GM10266 (cell line): ENCODE results near the gene LONRF2.
A peak's percentile ranks its signal among the peaks of the same experiment; 100 is the strongest.

ENCODE experiments used
- DNase-seq: peaks from one replicate; pipeline ENCODE4 v3.0.0; 2012; ENCODE audit errors: extremely low spot score
- TF ChIP-seq, protein P1 (sequence below): IDR thresholded peaks from 2 replicates; pipeline ENCODE4 v1.5.1; 2012; ENCODE audit warnings: mild to moderate bottlenecking, low read depth; ENCODE audit not compliant: control insufficient read depth, insufficient read depth; ENCODE audit errors: missing control alignments

The LONRF2 gene

GRCh38 chr2:100235581-100235980, 86.7 kb downstream of the LONRF2 start:
- TF ChIP-seq, protein P1, sequence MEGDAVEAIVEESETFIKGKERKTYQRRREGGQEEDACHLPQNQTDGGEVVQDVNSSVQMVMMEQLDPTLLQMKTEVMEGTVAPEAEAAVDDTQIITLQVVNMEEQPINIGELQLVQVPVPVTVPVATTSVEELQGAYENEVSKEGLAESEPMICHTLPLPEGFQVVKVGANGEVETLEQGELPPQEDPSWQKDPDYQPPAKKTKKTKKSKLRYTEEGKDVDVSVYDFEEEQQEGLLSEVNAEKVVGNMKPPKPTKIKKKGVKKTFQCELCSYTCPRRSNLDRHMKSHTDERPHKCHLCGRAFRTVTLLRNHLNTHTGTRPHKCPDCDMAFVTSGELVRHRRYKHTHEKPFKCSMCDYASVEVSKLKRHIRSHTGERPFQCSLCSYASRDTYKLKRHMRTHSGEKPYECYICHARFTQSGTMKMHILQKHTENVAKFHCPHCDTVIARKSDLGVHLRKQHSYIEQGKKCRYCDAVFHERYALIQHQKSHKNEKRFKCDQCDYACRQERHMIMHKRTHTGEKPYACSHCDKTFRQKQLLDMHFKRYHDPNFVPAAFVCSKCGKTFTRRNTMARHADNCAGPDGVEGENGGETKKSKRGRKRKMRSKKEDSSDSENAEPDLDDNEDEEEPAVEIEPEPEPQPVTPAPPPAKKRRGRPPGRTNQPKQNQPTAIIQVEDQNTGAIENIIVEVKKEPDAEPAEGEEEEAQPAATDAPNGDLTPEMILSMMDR: no peak
- no peak for DNase-seq

- peak; percentile 26 for DNase-seq
- TF ChIP-seq, protein P1: no peak
Measured at GRCh38 chr2:100235098-100235497, 87.2 kb downstream of the LONRF2 start.

DNA sequence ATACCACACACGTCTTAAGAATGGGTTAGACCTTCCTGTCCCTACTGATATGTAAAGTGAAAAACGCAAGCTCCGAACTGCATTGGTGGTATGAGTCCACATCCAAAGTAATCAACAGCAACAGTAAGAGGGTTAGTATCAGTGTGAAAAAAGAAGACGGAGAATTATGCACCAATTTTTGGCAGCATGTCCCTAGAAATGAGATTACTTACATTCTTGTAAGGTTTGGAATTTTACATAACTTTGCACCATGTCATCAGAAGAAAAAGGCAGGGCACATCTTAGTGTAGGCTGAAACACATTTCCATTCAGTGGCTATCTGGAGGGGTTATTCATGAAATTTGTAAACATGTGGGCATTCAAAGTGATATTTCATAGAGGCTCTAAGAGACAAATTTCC, 88.2 kb downstream of the LONRF2 start:
- no peak for DNase-seq
- TF ChIP-seq, protein P1: no peak

GRCh38 chr2:100233061-100233460, 89.2 kb downstream of the LONRF2 start:
- TF ChIP-seq, protein P1: no peak
- DNase-seq: no peak

DNA sequence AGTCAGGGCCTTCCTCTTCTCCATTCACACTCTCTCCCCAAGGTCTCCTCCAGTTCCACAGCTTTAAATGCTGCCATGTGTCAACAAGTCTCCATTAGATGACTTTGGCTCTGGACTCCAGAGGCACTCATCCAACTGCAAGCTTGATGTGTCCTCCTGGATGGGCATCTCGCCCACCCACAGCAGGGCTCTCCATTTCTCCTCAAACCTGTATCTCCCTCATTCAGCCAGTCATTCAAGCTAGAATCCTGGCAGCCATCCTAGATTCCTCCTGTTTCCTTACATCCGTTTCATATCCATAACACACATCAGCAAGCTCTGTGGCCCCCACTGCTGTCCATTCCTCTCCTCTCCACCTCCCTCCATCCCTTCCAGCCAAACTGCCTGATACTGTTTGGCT, 91.5 kb downstream of the LONRF2 start:
- TF ChIP-seq, protein P1: no peak

GRCh38 chr2:100228967-100229366, 93.3 kb downstream of the LONRF2 start:
- TF ChIP-seq, protein P1: no peak
- no peak for DNase-seq

More for the DNA sequence above, 91.5 kb downstream of the LONRF2 start:
- no peak for DNase-seq

- DNase-seq: no peak
- TF ChIP-seq, protein P1: no peak
Measured at GRCh38 chr2:100228415-100228814, 93.9 kb downstream of the LONRF2 start.
